ENCODE results near the gene ADAMTS6. TPM values are rescaled to one million over a fixed set of nuclear protein-coding genes. Genes with fewer than 3 reads are reported as not detected.

The ADAMTS6 gene
- total RNA-seq, 1 experiment from 2014 or later: 1.2 TPM

DNA sequence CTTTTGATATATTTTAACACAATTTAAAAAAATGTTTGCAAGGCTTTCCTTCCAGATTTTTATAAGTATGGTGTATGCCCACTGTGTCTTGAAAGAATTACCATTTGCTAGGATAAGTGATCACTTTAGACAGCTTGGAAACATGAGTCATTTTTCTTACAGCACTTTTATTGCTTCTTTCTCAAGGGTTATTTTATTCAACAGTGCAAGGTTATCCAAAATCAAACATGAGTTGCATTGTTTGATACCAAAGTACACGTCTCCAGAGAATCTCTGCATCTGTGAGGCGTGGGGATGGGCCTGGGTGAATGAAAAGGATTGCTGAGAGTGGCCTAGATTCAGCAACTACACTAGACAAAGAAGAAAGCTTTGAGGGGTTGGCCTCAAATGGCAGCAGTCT is 329.6 kb downstream of the ADAMTS6 start:
- Mint-ChIP-seq H3K4me1 (ENCODE audit: low read depth, unreplicated experiment) (no peaks in the 10 kb centered on the region), H3K4me3 (ENCODE audit: low read depth, unreplicated experiment) (no peak overlapping the region), H3K36me3 (ENCODE audit: insufficient read depth, unreplicated experiment) (no peaks in the 10 kb centered on the region), H3K27ac (ENCODE audit: unreplicated experiment) (no peak overlapping the region), H3K27me3 (ENCODE audit: unreplicated experiment) (no peaks in the 10 kb centered on the region), H3K9me3 (ENCODE audit: low read depth, unreplicated experiment) (no peaks in the 10 kb centered on the region)
- no TSS peak for BruUV-seq (replicated peaks)
- TF ChIP-seq, protein P1, sequence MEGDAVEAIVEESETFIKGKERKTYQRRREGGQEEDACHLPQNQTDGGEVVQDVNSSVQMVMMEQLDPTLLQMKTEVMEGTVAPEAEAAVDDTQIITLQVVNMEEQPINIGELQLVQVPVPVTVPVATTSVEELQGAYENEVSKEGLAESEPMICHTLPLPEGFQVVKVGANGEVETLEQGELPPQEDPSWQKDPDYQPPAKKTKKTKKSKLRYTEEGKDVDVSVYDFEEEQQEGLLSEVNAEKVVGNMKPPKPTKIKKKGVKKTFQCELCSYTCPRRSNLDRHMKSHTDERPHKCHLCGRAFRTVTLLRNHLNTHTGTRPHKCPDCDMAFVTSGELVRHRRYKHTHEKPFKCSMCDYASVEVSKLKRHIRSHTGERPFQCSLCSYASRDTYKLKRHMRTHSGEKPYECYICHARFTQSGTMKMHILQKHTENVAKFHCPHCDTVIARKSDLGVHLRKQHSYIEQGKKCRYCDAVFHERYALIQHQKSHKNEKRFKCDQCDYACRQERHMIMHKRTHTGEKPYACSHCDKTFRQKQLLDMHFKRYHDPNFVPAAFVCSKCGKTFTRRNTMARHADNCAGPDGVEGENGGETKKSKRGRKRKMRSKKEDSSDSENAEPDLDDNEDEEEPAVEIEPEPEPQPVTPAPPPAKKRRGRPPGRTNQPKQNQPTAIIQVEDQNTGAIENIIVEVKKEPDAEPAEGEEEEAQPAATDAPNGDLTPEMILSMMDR (IDR thresholded peaks at IDR 0.05; ENCODE audit: unreplicated experiment): no peak
- intact Hi-C loops (cut with micrococcal nuclease; ENCODE audit: unreplicated experiment): no loop called here
- no peak for DNase-seq
- CTCF ChIA-PET: no interaction called here

- CTCF ChIA-PET: no interaction called here
- no TSS peak for BruUV-seq (replicated peaks)
- H3K36me3 Mint-ChIP-seq (ENCODE audit: insufficient read depth, unreplicated experiment): no peaks in the 10 kb centered on the region
- DNase-seq: no peak
- no peak overlapping the region for H3K27ac Mint-ChIP-seq (ENCODE audit: unreplicated experiment)
- no peaks in the 10 kb centered on the region for H3K4me1 Mint-ChIP-seq (ENCODE audit: low read depth, unreplicated experiment)
- TF ChIP-seq, protein P1 (IDR thresholded peaks at IDR 0.05; ENCODE audit: unreplicated experiment): no peak
- H3K27me3 Mint-ChIP-seq (ENCODE audit: unreplicated experiment): no peaks in the 10 kb centered on the region
- no peaks in the 10 kb centered on the region for H3K9me3 Mint-ChIP-seq (ENCODE audit: low read depth, unreplicated experiment)
- no peak overlapping the region for H3K4me3 Mint-ChIP-seq (ENCODE audit: low read depth, unreplicated experiment)
- intact Hi-C loops (cut with micrococcal nuclease; ENCODE audit: unreplicated experiment): no loop called here
Measured at GRCh38 chr5:65151614-65152013, 330.1 kb downstream of the ADAMTS6 start.

DNA sequence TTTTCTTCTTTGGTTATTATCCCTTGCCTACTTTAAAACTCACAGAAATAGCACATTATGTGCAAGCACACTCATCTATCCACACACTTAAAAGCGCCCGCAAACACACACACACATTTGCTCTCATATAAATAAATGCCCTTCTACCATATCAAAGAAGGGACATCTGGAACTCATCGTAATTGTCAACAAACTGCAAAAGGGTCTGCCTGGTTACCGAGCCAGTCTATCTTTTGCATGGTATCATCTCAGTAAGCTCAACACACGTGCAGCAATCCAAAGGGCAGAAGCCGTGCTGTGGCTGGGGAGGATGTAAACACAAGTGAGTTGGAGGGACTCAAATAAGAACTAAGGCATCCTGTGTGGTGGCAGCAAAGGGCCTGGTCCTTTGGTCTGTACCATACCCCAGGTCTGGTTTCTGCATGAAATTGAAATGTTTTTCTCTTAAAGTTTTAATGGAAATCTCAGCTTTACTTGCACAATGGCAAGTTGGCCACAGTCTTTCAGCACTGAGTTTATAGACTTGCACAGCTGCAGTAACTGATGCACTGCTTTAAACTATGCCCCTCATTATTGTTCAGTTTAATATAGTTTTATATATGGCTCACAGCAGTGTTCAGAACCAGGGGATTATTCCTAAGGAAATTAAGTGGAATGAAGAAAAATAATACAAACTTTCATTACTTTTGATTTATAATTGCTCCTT is 331.0 kb downstream of the ADAMTS6 start:
- TF ChIP-seq, protein P1 (IDR thresholded peaks at IDR 0.05; ENCODE audit: unreplicated experiment): no peak
- BruUV-seq (replicated peaks): no TSS peak

GRCh38 chr5:65149827-65150226 is 331.9 kb downstream of the ADAMTS6 start:
- no peaks in the 10 kb centered on the region for H3K4me1 Mint-ChIP-seq (ENCODE audit: low read depth, unreplicated experiment)
- CTCF ChIA-PET: no interaction called here
- H3K27ac Mint-ChIP-seq (ENCODE audit: unreplicated experiment): no peak overlapping the region
- H3K9me3 Mint-ChIP-seq (ENCODE audit: low read depth, unreplicated experiment): no peaks in the 10 kb centered on the region
- no peaks in the 10 kb centered on the region for H3K27me3 Mint-ChIP-seq (ENCODE audit: unreplicated experiment)
- no peak overlapping the region for H3K4me3 Mint-ChIP-seq (ENCODE audit: low read depth, unreplicated experiment)
- TF ChIP-seq, protein P1 (IDR thresholded peaks at IDR 0.05; ENCODE audit: unreplicated experiment): no peak
- BruUV-seq (replicated peaks): no TSS peak
- DNase-seq: no peak
- intact Hi-C loops (cut with micrococcal nuclease; ENCODE audit: unreplicated experiment): no loop called here
- H3K36me3 Mint-ChIP-seq (ENCODE audit: insufficient read depth, unreplicated experiment): no peaks in the 10 kb centered on the region

More for the DNA sequence above, 331.0 kb downstream of the ADAMTS6 start:
- H3K9me3 Mint-ChIP-seq (ENCODE audit: low read depth, unreplicated experiment): no peaks in the 10 kb centered on the region
- no peak overlapping the region for H3K27ac Mint-ChIP-seq (ENCODE audit: unreplicated experiment)
- H3K36me3 Mint-ChIP-seq (ENCODE audit: insufficient read depth, unreplicated experiment): no peaks in the 10 kb centered on the region
- no peak overlapping the region for H3K4me3 Mint-ChIP-seq (ENCODE audit: low read depth, unreplicated experiment)
- no peaks in the 10 kb centered on the region for H3K27me3 Mint-ChIP-seq (ENCODE audit: unreplicated experiment)
- H3K4me1 Mint-ChIP-seq (ENCODE audit: low read depth, unreplicated experiment): no peaks in the 10 kb centered on the region
- intact Hi-C loops (cut with micrococcal nuclease; ENCODE audit: unreplicated experiment): no loop called here
- DNase-seq: no peak
- CTCF ChIA-PET: no interaction called here

Data from Calu3 (cell line).